Measurements from ENCODE around the gene PLPPR1. TPM values are rescaled to one million over a fixed set of nuclear protein-coding genes. Genes with fewer than 3 reads are reported as not detected.

Gene PLPPR1
- total and polyA plus RNA-seq, 2 of the 13 experiments (the other 11 are each of a cell fraction or from before 2014, with no cell fraction given), result 16.0 to 84.7 TPM

DNA sequence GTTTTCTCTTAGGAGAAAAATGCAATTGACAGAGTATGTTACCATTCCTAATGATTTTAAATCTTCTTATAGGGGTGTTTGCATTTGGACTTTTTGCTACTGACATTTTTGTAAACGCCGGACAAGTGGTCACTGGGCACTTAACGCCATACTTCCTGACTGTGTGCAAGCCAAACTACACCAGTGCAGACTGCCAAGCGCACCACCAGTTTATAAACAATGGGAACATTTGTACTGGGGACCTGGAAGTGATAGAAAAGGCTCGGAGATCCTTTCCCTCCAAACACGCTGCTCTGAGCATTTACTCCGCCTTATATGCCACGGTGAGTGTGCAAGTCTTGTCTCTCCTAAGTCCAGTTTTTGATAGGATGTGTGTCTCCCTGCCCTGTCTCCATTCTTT is 280.6 kb downstream of the PLPPR1 start (continued):
- TF ChIP-seq, protein P1, sequence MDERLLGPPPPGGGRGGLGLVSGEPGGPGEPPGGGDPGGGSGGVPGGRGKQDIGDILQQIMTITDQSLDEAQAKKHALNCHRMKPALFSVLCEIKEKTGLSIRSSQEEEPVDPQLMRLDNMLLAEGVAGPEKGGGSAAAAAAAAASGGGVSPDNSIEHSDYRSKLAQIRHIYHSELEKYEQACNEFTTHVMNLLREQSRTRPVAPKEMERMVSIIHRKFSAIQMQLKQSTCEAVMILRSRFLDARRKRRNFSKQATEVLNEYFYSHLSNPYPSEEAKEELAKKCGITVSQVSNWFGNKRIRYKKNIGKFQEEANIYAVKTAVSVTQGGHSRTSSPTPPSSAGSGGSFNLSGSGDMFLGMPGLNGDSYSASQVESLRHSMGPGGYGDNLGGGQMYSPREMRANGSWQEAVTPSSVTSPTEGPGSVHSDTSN (CRISPR knock-in tag; IDR thresholded peaks at IDR 0.05), result no peak
- TF ChIP-seq ETV6 (CRISPR knock-in tag; conservative IDR thresholded peaks at IDR 0.05), result no peak
- TF ChIP-seq, protein P2, sequence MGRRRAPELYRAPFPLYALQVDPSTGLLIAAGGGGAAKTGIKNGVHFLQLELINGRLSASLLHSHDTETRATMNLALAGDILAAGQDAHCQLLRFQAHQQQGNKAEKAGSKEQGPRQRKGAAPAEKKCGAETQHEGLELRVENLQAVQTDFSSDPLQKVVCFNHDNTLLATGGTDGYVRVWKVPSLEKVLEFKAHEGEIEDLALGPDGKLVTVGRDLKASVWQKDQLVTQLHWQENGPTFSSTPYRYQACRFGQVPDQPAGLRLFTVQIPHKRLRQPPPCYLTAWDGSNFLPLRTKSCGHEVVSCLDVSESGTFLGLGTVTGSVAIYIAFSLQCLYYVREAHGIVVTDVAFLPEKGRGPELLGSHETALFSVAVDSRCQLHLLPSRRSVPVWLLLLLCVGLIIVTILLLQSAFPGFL (CRISPR knock-in tag; IDR thresholded peaks at IDR 0.05), result no peak
- TF ChIP-seq ZBTB38 (CRISPR knock-in tag; IDR thresholded peaks at IDR 0.05), result no peak
- TF ChIP-seq, protein P3, sequence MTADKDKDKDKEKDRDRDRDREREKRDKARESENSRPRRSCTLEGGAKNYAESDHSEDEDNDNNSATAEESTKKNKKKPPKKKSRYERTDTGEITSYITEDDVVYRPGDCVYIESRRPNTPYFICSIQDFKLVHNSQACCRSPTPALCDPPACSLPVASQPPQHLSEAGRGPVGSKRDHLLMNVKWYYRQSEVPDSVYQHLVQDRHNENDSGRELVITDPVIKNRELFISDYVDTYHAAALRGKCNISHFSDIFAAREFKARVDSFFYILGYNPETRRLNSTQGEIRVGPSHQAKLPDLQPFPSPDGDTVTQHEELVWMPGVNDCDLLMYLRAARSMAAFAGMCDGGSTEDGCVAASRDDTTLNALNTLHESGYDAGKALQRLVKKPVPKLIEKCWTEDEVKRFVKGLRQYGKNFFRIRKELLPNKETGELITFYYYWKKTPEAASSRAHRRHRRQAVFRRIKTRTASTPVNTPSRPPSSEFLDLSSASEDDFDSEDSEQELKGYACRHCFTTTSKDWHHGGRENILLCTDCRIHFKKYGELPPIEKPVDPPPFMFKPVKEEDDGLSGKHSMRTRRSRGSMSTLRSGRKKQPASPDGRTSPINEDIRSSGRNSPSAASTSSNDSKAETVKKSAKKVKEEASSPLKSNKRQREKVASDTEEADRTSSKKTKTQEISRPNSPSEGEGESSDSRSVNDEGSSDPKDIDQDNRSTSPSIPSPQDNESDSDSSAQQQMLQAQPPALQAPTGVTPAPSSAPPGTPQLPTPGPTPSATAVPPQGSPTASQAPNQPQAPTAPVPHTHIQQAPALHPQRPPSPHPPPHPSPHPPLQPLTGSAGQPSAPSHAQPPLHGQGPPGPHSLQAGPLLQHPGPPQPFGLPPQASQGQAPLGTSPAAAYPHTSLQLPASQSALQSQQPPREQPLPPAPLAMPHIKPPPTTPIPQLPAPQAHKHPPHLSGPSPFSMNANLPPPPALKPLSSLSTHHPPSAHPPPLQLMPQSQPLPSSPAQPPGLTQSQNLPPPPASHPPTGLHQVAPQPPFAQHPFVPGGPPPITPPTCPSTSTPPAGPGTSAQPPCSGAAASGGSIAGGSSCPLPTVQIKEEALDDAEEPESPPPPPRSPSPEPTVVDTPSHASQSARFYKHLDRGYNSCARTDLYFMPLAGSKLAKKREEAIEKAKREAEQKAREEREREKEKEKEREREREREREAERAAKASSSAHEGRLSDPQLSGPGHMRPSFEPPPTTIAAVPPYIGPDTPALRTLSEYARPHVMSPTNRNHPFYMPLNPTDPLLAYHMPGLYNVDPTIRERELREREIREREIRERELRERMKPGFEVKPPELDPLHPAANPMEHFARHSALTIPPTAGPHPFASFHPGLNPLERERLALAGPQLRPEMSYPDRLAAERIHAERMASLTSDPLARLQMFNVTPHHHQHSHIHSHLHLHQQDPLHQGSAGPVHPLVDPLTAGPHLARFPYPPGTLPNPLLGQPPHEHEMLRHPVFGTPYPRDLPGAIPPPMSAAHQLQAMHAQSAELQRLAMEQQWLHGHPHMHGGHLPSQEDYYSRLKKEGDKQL (CRISPR knock-in tag; IDR thresholded peaks at IDR 0.05; ENCODE audit: low read depth), result no peak
- no peak for TF ChIP-seq ZEB1 (IDR thresholded peaks at IDR 0.05; ENCODE audit: insufficient replicate concordance, low read depth)
